Measurements from ENCODE around the gene ESRP2. TPM values are rescaled to one million over a fixed set of nuclear protein-coding genes. Genes with fewer than 3 reads are reported as not detected.

Gene ESRP2
- total RNA-seq, 4 donors from 2014 or later: 61.3 to 87.5 (median 77.2) TPM

DNA sequence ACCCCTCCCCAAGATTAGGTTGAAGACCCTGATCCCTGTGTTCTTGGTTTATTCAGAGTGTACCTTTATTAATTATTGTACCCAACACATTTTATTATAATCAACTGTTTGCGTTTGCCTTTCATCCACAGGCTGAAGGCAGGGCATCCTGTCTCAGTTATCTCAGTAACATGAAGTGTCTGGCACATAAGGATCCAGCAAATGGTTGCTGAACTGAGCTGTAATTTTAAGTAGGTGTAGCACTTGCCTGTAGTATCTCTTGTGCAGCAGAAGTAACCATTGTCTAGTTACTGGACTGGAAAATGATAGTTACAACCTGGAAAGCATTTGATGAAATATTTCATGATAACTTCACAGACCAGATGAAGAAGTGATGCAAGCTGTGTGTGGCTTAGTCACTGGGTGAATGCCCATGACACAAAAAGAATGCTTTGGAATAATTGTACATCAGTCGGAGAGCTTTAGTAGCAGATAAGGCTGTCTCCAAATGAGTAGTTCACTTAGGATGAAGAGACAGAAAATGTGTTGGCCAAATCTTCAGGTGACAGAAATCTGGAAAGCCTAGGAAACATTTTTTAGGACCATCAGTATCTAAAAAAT, 56.6 kb downstream of the ESRP2 start:
- TF ChIP-seq POLR2AphosphoS5 (IDR thresholded peaks at IDR 0.05) (no peak), POLR2A (IDR thresholded peaks at IDR 0.05) (no peak), EP300 (IDR thresholded peaks at IDR 0.05; ENCODE audit: low read depth) (no peak)
- TF ChIP-seq, protein P1, sequence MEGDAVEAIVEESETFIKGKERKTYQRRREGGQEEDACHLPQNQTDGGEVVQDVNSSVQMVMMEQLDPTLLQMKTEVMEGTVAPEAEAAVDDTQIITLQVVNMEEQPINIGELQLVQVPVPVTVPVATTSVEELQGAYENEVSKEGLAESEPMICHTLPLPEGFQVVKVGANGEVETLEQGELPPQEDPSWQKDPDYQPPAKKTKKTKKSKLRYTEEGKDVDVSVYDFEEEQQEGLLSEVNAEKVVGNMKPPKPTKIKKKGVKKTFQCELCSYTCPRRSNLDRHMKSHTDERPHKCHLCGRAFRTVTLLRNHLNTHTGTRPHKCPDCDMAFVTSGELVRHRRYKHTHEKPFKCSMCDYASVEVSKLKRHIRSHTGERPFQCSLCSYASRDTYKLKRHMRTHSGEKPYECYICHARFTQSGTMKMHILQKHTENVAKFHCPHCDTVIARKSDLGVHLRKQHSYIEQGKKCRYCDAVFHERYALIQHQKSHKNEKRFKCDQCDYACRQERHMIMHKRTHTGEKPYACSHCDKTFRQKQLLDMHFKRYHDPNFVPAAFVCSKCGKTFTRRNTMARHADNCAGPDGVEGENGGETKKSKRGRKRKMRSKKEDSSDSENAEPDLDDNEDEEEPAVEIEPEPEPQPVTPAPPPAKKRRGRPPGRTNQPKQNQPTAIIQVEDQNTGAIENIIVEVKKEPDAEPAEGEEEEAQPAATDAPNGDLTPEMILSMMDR (IDR thresholded peaks at IDR 0.05): no peak
- Histone ChIP-seq H3K27me3 (no peaks in the 10 kb centered on the region), H3K4me1 (no peaks in the 10 kb centered on the region), H3K9me3 (no peaks in the 10 kb centered on the region), H3K4me3 (no peak overlapping the region), H3K36me3 (peaks cover 0 to 43% (median 12%) of the 10 kb centered on the region in 4 donors), H3K27ac (no peak overlapping the region)
- intact Hi-C loops (cut with DNase I; ENCODE audit: low total_unique reads) (no loop called here), in situ Hi-C loops (cut with MboI; ENCODE audit: low pct_ligation_motif_present in 1 of 4, low pct_unique_long_range_greater_than_20kb in 1 of 4, low sequenced_read_pairs in 3 of 4) (no loop called here)
- WGBS, 2 donors (ENCODE audit: low coverage in 1 of 2): 94 to 95% methylated on average over 2 of the region's 2 CpGs
- no peak for DNase-seq

Small RNA genes within 50 kb of the gene (small RNA-seq; reads per million reads assigned to genes)
- 0 reads per million in 4 donors for gene RF00554
- gene RNU6-1262P: 0 reads per million in 4 donors

Other genes with a start within 250 kb of the ESRP2 start
- 1 to 10 TPM; 1.5 to 4.4 (median 1.5) TPM for gene DPEP2, start 236.6 kb downstream of the ESRP2 start, total RNA-seq
- gene DPEP2NB, start 220.2 kb downstream of the ESRP2 start, total RNA-seq: not detected
- gene DDX28, start 212.9 kb downstream of the ESRP2 start, total RNA-seq: 10 to 100 TPM in 1 of 4 donors, 1 to 10 TPM in 3; 4.8 to 13.1 (median 6.2) TPM
- gene DUS2, start 212.8 kb downstream of the ESRP2 start, total RNA-seq: 10 to 100 TPM in 3 of 4 donors, 1 to 10 TPM in 1; 9.2 to 13.1 (median 11.2) TPM
- gene NFATC3, start 150.8 kb downstream of the ESRP2 start, total RNA-seq: 100 to 1,000 TPM in 1 of 4 donors, 10 to 100 TPM in 3; 27.5 to 107 (median 41.6) TPM
- 10 to 100 TPM in 3 of 4 donors, 1 to 10 TPM in 1; 9.6 to 18.2 (median 15.0) TPM for gene PLA2G15, start 9.2 kb upstream of the ESRP2 start, total RNA-seq
- gene SLC7A6, start 28.4 kb upstream of the ESRP2 start, total RNA-seq: 100 to 1,000 TPM in 1 of 4 donors, 10 to 100 TPM in 3; 20.6 to 145 (median 31.4) TPM
- 10 to 100 TPM in 3 of 4 donors, 1 to 10 TPM in 1; 7.8 to 49.0 (median 15.3) TPM for gene SLC7A6OS, start 74.8 kb upstream of the ESRP2 start, total RNA-seq
- gene PRMT7, start 74.9 kb upstream of the ESRP2 start, total RNA-seq: 100 to 1,000 TPM in 1 of 4 donors, 10 to 100 TPM in 3; 20.6 to 115 (median 38.5) TPM
- gene SMPD3, start 212.4 kb upstream of the ESRP2 start, total RNA-seq: 100 to 1,000 TPM in 1 of 4 donors, 10 to 100 TPM in 3; 51.1 to 168 (median 68.9) TPM